GM15510 (cell line): ENCODE results near the gene PDILT.

Experiments
- POLR2A ChIP-seq: IDR thresholded peaks from 3 replicates; pipeline ENCODE4 v1.6.1; 2011; ENCODE audit warnings: borderline replicate concordance; ENCODE audit not compliant: insufficient read length; ENCODE audit errors: extremely low read depth

The PDILT gene

GRCh38 chr16:20395946-20396345 is 8.6 kb downstream of the PDILT start:
- TF ChIP-seq POLR2A, result no peak

DNA sequence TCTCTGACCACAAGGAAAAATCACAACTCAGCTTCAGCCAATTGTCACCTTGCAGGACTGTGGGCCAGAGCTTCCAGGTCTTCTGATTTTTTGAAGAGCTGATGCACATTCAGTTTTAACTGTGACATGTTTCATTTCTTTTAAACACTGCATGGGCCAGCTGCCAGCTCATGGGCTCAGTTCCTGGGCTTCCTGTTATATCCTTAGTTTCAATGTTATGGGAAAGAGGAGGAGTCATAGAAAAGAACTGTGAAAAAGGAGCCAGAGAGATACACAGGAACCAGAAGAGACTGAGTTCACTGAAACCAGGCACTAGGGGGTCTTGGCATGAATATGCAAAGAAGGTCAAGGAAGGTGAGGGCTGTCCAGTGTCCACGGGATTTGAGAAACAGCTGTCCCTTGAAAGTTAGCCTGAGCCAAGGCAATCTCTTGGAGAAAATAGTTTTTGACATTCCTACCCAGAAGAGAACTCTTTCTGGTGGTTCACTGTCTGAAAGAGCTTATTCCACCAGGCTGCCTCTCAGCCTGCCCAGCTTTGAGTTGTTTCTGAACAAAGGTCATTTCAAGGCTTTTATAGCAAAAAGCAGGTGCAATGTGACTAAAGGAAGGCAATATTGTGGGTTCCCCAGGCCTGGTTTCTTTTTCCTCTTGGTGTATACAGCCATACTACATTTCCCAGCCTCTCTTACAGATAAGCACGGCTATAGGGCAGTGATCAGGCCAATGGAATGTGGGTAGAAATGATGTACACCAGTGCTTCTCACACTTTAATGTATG is 10.5 kb downstream of the PDILT start:
- no peak for TF ChIP-seq POLR2A

DNA sequence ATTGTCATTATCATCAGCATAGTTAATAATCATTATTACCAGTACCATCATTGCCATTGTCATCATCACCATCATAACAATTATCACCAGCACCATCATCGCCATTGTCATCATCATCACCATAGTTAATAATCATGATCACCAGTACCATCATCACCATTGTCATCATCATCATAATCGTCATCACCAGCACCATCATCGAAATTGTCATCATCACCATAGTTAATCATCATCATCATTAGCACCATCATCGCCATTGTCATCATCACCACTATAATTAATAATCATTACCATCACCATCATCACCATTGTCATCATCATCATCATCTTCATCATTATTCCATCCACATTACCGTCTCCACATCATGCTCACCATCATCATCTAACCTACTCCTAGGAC is 13.5 kb downstream of the PDILT start:
- TF ChIP-seq POLR2A, result no peak

GRCh38 chr16:20388854-20389253 is 15.7 kb downstream of the PDILT start:
- no peak for TF ChIP-seq POLR2A

DNA sequence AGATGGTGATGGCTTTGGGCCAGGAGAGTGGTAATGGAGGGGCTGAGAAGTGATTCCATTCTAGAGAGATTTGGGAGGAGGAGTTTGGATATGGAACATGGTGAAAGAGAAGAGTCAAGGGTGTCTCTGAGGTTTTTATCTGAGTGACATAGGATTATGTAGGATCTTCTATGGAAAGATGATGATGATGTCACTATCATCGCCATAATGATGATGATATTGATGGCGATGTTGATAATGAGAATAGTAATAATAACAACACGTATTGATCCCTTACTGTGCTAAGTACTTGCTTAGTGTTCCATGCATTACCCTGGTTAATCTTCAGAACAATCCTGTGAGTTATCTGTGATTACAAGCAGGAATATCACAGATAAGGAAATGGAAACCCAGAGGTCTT is 16.6 kb downstream of the PDILT start:
- no peak for TF ChIP-seq POLR2A

GRCh38 chr16:20385844-20386832 is 18.4 kb downstream of the PDILT start:
- TF ChIP-seq POLR2A, result no peak

- no peak for TF ChIP-seq POLR2A
These were observed 21.2 kb downstream of the PDILT start for GRCh38 chr16:20383106-20384029.

- TF ChIP-seq POLR2A, result no peak
These were observed 22.2 kb downstream of the PDILT start for GRCh38 chr16:20382202-20382948.

DNA sequence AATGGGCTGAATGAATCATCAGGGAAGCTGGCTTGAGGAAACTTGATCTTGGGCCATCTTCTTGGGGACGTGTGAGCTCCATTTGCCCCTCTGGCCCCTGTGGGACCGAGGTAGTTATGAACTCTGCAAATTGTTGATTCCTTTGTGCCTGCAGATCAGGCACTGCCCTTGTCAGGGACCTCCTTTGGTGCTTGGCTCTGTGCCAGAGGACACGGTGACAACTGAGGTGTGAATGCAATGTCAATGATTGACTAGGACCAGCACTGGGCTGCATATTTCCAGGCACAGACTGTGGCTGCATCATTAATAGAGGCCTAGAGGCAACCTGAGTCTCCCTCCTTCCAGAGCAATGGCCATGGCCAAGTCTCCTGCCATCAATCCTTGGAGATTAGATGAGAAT is 23.8 kb downstream of the PDILT start:
- no peak for TF ChIP-seq POLR2A

DNA sequence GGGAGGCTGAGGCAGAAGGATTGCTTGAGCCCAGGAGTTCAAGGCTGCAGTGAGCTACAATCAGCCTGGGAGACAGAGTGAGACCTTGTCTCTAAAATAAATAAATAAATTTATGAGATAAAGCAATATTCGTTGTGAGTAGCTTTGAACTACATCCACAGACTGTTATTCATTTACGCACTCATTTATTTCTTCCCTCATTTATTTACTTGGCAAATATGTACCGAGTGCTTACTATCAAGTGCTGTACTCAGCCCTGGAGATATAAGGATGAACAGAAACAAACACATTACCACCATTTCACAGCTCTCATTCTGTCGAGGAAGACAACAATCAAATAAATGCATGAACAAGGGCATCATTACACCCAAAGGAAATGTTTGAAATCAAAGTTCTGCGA is 27.4 kb downstream of the PDILT start:
- no peak for TF ChIP-seq POLR2A

DNA sequence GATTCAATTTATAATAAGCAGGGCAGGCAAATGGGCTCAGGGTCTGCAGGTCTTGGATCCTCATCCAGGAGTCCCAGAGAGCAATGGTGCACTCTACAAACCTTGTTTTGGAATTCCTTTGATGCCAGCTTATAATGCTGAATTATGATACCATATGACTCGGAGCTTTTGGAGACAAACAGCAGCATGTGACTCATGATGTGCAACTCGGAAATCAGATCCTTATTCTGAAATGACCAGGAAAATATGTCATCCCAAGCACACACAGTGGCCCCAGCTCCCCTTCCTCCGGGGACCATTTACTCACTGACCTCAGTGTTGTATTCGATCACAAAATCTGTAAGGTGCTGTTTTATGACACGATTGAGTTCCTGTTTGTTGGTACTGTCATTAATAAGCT is 31.8 kb downstream of the PDILT start:
- TF ChIP-seq POLR2A, result no peak

GRCh38 chr16:20369452-20370054 is 35.0 kb downstream of the PDILT start:
- no peak for TF ChIP-seq POLR2A

GRCh38 chr16:20364051-20364450 is 40.5 kb downstream of the PDILT start:
- TF ChIP-seq POLR2A, result no peak
